HepG2 (cell line): ENCODE data around the gene RBM18. TPM values are rescaled to one million over a fixed set of nuclear protein-coding genes. Genes with fewer than 3 reads are reported as not detected.

Experiments used
- CREB3 ChIP-seq: sonication (generic); formaldehyde crosslinking; IDR thresholded peaks from 2 replicates; pipeline ENCODE4 v1.5.0; 2020; ENCODE audit warnings: missing genetic modification reagents
- HES4 ChIP-seq: sonication (generic); formaldehyde crosslinking; IDR thresholded peaks from 2 replicates; pipeline ENCODE4 v1.9.0; 2021; ENCODE audit warnings: mild to moderate bottlenecking, missing genetic modification reagents, borderline replicate concordance
- IKZF1 ChIP-seq: fragments of 450-650 bp; IDR thresholded peaks from 2 replicates; pipeline ENCODE4 v1.7.1; 2016
- JARID2 ChIP-seq: sonication (generic); formaldehyde crosslinking; IDR thresholded peaks from 2 replicates; pipeline ENCODE4 v1.8.1; 2023; ENCODE audit warnings: missing genetic modification reagents, inconsistent platforms; ENCODE audit not compliant: insufficient replicate concordance
- KAT2B ChIP-seq: fragments of 150-350 bp; IDR thresholded peaks from 2 replicates; pipeline ENCODE4 v1.6.1; 2014; ENCODE audit warnings: low read depth, low read length, borderline replicate concordance
- KMT2B ChIP-seq: IDR thresholded peaks from 2 replicates; pipeline ENCODE4 v1.6.1; 2016; ENCODE audit warnings: missing genetic modification reagents, missing compliant biosample characterization
- SCMH1 ChIP-seq: sonication (generic); formaldehyde crosslinking; IDR thresholded peaks from 2 replicates; pipeline ENCODE4 v1.9.0; 2021; ENCODE audit warnings: missing genetic modification reagents, mild to moderate bottlenecking, borderline replicate concordance
- SIN3A ChIP-seq: IDR thresholded peaks from 2 replicates; pipeline ENCODE4 v1.6.1; 2011; ENCODE audit warnings: low read depth, mild to moderate bottlenecking, control low read depth, low read length, borderline replicate concordance
- SOX5 ChIP-seq: IDR thresholded peaks from 2 replicates; pipeline ENCODE4 v1.6.1; 2016; ENCODE audit warnings: borderline replicate concordance
- TCF7L2 ChIP-seq: IDR thresholded peaks from 2 replicates; pipeline ENCODE4 v1.6.1; 2011; ENCODE audit warnings: mild to moderate bottlenecking, low read depth, low read length, moderate library complexity
- ZNF501 ChIP-seq: sonication (generic); formaldehyde crosslinking; IDR thresholded peaks from 2 replicates; pipeline ENCODE4 v1.5.1; 2020; ENCODE audit warnings: mild to moderate bottlenecking, moderate library complexity, missing genetic modification reagents
- ZNF710 ChIP-seq: sonication (generic); formaldehyde crosslinking; IDR thresholded peaks from 2 replicates; pipeline ENCODE4 v1.5.0; 2020; ENCODE audit warnings: mild to moderate bottlenecking, missing genetic modification reagents, borderline replicate concordance
- ZNF800 ChIP-seq: sonication (generic); formaldehyde crosslinking; IDR thresholded peaks from 2 replicates; pipeline ENCODE4 v1.4.0; 2020; ENCODE audit warnings: missing genetic modification reagents
- polyA plus RNA-seq, 8 experiments: library from polyadenylated mRNA; depleted of rRNA in 3 of 8; stranded (reverse) in 7 of 8; unstranded in 1 of 8; fragments of >200 nt; fragmentation: Illumina TruSeq in 4 of 8; extraction: Trizol in 4 of 8; gene quantifications; 2 replicates each; pipeline versions ENCODE4 v1.2.1 to v1.2.3, GENCODE V29; 2011 to 2016; ENCODE audit warnings: low read depth in 4 of 8, missing spikeins in 1 of 8, mixed read lengths in 1 of 8; ENCODE audit not compliant: insufficient read depth in 1 of 8
- total RNA-seq, 5 experiments: library from RNA; depleted of rRNA; stranded (reverse); fragments of >200 nt; fragmentation: Illumina TruSeq; extraction: Trizol; gene quantifications; 2 replicates each; pipeline ENCODE4 v1.2.3, GENCODE V29; 2016; ENCODE audit warnings: low read depth in 1 of 5
- TF ChIP-seq, protein P1 (sequence below): sonication (generic); formaldehyde crosslinking; IDR thresholded peaks from 2 replicates; pipeline ENCODE4 v1.8.1; 2023; ENCODE audit warnings: mild to moderate bottlenecking, moderate library complexity, missing genetic modification reagents
- TF ChIP-seq, protein P2 (sequence below): sonication (generic); formaldehyde crosslinking; IDR thresholded peaks from 2 replicates; pipeline ENCODE4 v1.8.0; 2022; ENCODE audit warnings: mild to moderate bottlenecking, missing genetic modification reagents, moderate library complexity

The RBM18 gene
- total and polyA plus RNA-seq, 2 of the 13 experiments (the other 11 are each of a cell fraction or from before 2014, with no cell fraction given): 12.6 to 16.6 TPM

DNA sequence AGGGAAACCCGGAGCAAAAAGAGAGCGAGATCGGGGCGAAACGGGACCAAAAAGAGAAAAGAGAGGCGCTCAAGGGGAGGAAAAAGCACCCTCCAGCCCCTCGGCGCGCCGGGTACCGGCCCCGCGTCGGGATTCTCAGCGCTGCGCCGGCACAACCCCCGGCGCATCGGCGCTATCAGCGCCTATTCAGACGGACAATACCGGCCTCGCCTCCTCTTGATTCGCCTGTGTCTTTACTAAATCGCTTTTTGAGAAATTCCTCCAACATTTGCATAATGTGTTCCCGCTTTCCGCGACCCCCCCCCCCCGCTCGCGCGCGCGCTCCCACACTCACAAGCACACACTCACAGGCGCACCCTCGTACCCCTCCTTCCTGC is 36.5 kb downstream of the RBM18 start (continued):
- no peak for TF ChIP-seq CREB3 (CRISPR knock-in tag)
- TF ChIP-seq HES4: no peak
- TF ChIP-seq, protein P1, sequence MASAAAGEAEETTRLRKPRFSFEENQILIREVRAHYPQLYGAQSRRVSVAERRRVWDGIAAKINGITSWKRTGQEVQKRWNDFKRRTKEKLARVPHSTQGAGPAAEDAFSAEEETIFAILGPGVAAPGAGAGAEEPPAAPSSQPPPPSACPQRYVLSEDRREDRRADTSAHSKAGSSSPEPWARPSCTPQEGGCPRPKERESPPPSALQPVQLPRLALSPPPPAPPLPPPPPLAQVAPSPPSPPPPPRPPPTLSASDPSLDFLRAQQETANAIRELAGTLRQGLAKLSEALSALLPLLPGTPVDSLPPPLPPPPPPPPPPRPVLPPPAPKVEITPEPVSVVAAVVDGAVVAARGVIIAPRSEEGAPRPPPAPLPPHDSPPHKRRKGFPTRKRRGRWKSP (CRISPR knock-in tag): peak; percentile 94
- TF ChIP-seq SCMH1 (CRISPR knock-in tag): no peak
- no peak for TF ChIP-seq SIN3A
- TF ChIP-seq JARID2 (CRISPR knock-in tag): no peak
- no peak for TF ChIP-seq SOX5 (CRISPR knock-in tag)
- peak; percentile 72; the same call in 1 of the 2 replicates for TF ChIP-seq ZNF800 (CRISPR knock-in tag)
- no peak for TF ChIP-seq TCF7L2
- no peak for TF ChIP-seq KAT2B
- TF ChIP-seq ZNF501 (CRISPR knock-in tag): no peak
- TF ChIP-seq IKZF1: no peak
- no peak for TF ChIP-seq ZNF710
- TF ChIP-seq KMT2B (CRISPR knock-in tag): no peak
- TF ChIP-seq, protein P2, sequence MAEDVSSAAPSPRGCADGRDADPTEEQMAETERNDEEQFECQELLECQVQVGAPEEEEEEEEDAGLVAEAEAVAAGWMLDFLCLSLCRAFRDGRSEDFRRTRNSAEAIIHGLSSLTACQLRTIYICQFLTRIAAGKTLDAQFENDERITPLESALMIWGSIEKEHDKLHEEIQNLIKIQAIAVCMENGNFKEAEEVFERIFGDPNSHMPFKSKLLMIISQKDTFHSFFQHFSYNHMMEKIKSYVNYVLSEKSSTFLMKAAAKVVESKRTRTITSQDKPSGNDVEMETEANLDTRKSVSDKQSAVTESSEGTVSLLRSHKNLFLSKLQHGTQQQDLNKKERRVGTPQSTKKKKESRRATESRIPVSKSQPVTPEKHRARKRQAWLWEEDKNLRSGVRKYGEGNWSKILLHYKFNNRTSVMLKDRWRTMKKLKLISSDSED (CRISPR knock-in tag): no peak
- TF ChIP-seq, all 625 proteins: peak for 4
